ENCODE measurements around the gene RAD51D.
"Not testable (repeated sequence)": the region's sequence is repeated elsewhere in the genome, so short reads cannot be mapped to it uniquely, and the experiment has no call there.

Gene RAD51D

DNA sequence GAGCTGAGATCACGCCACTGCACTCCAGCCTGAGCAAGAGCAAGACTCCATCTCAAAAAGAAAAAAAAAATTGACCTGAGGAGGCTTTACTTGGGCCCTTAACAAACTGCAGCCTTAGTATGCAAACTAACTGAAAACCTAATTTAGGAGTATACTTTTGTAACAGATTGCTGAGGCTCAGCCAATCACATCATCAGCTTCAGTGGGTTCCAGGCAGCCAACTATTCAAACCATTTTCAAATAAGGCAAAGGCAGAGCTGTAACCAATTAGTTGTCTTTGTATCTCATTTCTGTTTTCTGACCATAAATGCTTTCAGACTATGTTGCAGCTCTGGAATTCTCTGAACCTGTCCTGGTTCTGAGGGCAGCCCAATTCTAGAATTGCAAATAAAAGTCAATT lies 23.9 kb downstream of the RAD51D start:
- TF ChIP-seq, protein P1, sequence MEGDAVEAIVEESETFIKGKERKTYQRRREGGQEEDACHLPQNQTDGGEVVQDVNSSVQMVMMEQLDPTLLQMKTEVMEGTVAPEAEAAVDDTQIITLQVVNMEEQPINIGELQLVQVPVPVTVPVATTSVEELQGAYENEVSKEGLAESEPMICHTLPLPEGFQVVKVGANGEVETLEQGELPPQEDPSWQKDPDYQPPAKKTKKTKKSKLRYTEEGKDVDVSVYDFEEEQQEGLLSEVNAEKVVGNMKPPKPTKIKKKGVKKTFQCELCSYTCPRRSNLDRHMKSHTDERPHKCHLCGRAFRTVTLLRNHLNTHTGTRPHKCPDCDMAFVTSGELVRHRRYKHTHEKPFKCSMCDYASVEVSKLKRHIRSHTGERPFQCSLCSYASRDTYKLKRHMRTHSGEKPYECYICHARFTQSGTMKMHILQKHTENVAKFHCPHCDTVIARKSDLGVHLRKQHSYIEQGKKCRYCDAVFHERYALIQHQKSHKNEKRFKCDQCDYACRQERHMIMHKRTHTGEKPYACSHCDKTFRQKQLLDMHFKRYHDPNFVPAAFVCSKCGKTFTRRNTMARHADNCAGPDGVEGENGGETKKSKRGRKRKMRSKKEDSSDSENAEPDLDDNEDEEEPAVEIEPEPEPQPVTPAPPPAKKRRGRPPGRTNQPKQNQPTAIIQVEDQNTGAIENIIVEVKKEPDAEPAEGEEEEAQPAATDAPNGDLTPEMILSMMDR (IDR thresholded peaks at IDR 0.05; ENCODE audit: low read depth, low read length, missing control alignments) = no peak
- H3K27me3 ChIP-seq (replicated peaks) = no peaks in the 10 kb centered on the region
- peaks cover 3% of the 10 kb centered on the region for H3K36me3 ChIP-seq (replicated peaks)
- H3K27ac ChIP-seq = no peak overlapping the region
- DNase-seq = no peak
- in situ Hi-C loops (cut with HindIII; ENCODE audit: low pct_ligation_motif_present, low sequenced_read_pairs) = no loop called here
- H3K4me3 ChIP-seq (ENCODE audit: low read depth, low read length) = no peak overlapping the region

DNA sequence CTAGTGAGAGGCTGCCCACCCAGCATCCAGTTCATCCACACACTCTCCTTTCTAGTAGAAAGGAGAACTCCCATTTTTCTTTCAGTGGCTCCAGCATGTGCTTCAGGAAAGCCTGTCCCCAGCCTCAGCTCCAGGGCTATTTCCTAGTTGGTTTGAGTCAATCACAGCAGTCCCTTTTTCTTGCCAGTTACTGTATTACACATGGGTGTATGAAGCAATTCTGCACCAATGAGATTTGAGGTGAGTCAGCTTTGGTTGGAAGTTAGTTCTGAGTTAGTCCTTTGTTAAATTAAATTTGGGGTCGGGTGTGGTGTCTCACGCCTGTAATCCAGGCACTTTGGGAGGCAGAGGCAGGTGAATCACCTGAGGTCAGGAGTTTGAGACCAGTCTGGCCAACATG lies 24.8 kb downstream of the RAD51D start:
- DNase-seq = peak; percentile 81
- H3K4me3 ChIP-seq (ENCODE audit: low read depth, low read length) = no peak overlapping the region
- no peaks in the 10 kb centered on the region for H3K36me3 ChIP-seq (replicated peaks)
- peak overlapping the region; percentile 12 for H3K27ac ChIP-seq
- TF ChIP-seq, protein P1 (IDR thresholded peaks at IDR 0.05; ENCODE audit: low read depth, low read length, missing control alignments) = no peak
- in situ Hi-C loops (cut with HindIII; ENCODE audit: low pct_ligation_motif_present, low sequenced_read_pairs) = no loop called here
- H3K27me3 ChIP-seq (replicated peaks) = no peaks in the 10 kb centered on the region

DNA sequence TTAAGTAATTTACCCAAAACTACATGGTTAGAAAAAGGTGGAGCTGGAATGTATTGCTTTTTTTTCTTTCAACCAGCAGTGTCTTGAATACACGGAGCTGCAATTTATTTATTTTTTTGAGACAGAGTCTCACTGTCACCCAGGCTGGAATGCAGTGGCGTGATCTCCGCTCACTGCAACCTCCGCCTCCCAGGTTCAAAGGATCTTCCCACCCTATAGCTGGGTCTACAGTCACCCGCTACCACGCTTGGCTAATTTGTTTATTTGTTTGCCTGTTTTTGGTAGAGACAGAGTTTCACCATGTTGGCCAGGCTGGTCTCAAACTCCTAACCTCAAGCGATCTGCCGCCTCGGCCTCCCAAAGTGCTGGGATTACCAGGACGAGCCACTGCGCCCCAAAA lies 29.0 kb downstream of the RAD51D start:
- H3K27me3 ChIP-seq (replicated peaks); H3K36me3 ChIP-seq (replicated peaks); in situ Hi-C loops (cut with HindIII; ENCODE audit: low pct_ligation_motif_present, low sequenced_read_pairs); H3K4me3 ChIP-seq (ENCODE audit: low read depth, low read length); DNase-seq; H3K27ac ChIP-seq: not testable (repeated sequence)

DNA sequence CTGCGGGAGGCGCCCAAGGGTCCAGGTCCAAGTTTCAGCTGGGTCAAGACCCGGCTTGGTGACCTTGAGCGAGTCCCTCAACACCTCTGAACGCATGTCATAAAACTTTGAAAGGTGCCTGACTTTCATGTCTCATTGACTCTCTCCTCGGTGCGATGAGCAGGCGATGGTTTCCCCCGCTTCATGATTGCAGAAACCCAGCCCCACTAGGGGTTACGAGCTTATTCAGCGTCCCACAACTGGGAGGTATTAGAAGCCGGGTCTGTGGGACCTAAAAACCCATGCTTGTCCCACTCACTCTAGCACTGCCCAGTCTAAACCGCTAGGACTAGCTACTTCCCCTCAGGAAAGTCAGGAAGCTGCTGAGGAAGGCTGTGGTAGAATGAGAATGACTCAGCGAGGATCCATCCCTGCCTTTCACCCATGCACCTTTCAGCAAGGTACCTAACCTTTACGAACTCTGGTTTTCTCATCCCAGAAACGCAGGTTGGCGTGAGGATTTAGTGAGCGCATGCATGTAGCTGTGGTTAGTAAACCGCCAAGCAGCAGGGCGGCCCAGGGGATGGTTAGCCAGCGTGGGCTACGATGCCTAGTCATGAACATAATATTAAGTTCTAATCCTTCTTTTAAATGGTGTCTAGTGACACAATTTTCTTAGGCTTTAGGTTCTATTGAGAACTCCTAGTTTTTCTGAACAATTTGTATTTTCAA lies 29.9 kb downstream of the RAD51D start:
- Histone ChIP-seq H3K4me3 (ENCODE audit: low read depth, low read length) (peak overlapping the region; percentile 50), H3K36me3 (replicated peaks) (no peaks in the 10 kb centered on the region), H3K27me3 (replicated peaks) (no peaks in the 10 kb centered on the region), H3K27ac (peak overlapping the region; percentile 34)
- in situ Hi-C loops (cut with HindIII; ENCODE audit: low pct_ligation_motif_present, low sequenced_read_pairs) = no loop called here
- TF ChIP-seq, protein P1 (IDR thresholded peaks at IDR 0.05; ENCODE audit: low read depth, low read length, missing control alignments) = peak; percentile 40
- peak; percentile 24 for DNase-seq

DNA sequence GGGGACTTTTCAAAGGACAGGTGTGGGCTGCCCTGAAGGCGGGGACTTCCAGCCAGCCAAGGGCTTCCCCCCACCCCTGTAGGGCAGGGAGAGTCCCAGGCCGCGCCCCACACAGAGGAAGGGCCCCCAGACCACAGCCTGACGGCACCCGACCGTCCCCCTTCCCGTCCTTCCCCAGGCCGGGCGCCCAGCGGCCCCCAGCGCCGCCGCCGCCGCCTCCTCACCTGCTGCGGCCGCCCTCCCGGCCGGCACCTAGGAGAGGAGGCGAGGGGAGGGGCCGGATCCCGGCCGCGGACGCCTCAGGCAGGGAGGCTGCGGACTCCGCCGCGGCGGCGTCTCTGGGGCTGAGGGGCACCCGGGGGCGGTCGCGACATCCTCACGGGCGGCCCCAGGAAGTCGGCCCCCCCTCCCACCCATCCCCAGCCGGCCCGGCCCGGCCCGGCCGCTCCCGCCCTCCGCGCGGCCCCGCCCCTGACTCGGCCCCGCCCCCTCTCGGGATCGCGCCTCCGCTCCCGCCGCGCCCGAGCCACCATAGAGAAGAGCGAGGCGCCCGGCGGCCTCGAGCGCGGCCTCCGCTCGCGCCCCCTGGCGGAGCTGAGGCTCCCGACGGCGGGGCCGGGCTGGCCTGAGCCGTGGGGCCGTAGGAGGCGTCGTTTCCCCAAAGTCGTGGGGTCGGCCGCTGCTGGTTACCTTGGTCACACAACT lies 30.6 kb downstream of the RAD51D start:
- in situ Hi-C loops (cut with HindIII; ENCODE audit: low pct_ligation_motif_present, low sequenced_read_pairs) = no loop called here
- DNase-seq = peak; percentile 66
- Histone ChIP-seq H3K36me3 (replicated peaks) (no peaks in the 10 kb centered on the region), H3K27ac (peak overlapping the region; percentile 69), H3K27me3 (replicated peaks) (no peaks in the 10 kb centered on the region), H3K4me3 (ENCODE audit: low read depth, low read length) (peak overlapping the region; percentile 90)
- TF ChIP-seq, protein P1 (IDR thresholded peaks at IDR 0.05; ENCODE audit: low read depth, low read length, missing control alignments) = peak; percentile 57

DNA sequence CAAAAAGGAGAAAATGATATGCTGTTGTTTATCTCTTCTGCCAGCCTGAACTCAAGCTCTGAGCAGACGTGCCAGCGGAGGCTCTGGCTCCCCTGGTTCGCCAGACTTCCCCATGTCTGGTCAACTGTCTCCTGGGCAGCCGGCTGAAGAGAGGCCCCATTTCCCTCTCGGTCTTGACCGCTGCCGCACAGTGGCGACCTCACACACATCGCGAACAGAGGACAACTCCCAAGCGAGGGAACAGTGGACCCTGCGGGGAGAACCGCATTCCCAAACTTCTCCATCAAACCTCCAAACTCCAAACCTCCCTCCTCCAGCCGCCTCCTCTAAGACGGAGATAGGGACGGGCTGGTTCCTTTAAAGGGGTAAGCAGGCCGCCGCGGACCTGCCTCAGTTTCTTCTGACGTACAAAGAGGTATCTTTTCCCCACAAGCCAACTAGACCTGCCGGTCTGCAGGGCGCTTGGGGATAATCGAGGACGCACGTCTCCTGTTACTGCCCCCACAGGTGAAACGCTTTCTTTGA lies 31.2 kb downstream of the RAD51D start:
- H3K36me3 ChIP-seq (replicated peaks) = no peaks in the 10 kb centered on the region
- peak overlapping the region; percentile 69 for H3K27ac ChIP-seq
- H3K4me3 ChIP-seq (ENCODE audit: low read depth, low read length) = peak overlapping the region; percentile 90
- no peaks in the 10 kb centered on the region for H3K27me3 ChIP-seq (replicated peaks)
- TF ChIP-seq, protein P1 (IDR thresholded peaks at IDR 0.05; ENCODE audit: low read depth, low read length, missing control alignments) = peak; percentile 14
- in situ Hi-C loops (cut with HindIII; ENCODE audit: low pct_ligation_motif_present, low sequenced_read_pairs) = no loop called here
- peak; percentile 34 for DNase-seq
